Measurements from ENCODE around the gene STAC2.
"Not testable (repeated sequence)": the region's sequence is repeated elsewhere in the genome, so short reads cannot be mapped to it uniquely, and the experiment has no call there.

The STAC2 gene, protein sequence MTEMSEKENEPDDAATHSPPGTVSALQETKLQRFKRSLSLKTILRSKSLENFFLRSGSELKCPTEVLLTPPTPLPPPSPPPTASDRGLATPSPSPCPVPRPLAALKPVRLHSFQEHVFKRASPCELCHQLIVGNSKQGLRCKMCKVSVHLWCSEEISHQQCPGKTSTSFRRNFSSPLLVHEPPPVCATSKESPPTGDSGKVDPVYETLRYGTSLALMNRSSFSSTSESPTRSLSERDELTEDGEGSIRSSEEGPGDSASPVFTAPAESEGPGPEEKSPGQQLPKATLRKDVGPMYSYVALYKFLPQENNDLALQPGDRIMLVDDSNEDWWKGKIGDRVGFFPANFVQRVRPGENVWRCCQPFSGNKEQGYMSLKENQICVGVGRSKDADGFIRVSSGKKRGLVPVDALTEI

GRCh38 chr17:39225308-39225958 lies at the start of gene STAC2:
TSS of gene STAC2 (minus strand) at chr17:39225945. CDS start at chr17:39225502, 443 bp downstream.
- DNase-seq (ENCODE audit: low read depth in 2 of 2): no peak

- no peak for DNase-seq (ENCODE audit: low read depth in 2 of 2)
Measured at GRCh38 chr17:39271546-39271945, 45.8 kb upstream of the STAC2 start.

DNA sequence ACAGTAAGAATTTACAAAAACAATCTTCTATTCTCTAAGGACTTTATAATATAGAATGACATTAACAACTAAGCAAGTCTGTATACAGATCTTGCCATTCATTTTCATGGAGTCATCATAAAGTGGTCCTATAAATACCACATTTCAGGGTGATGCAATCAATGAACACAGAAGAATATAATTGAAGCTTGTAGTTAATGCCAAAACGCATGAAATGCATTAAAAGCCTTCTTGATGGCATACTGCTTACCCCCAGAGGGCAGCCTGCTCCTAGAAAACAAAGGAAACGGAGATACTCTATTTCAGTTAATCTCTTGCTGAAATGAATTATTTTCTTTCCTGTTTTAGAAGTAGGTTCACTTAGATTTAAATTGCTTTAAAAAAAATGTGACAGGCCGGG lies 45.2 kb upstream of the STAC2 start:
- DNase-seq (ENCODE audit: low read depth in 2 of 2): peak; percentile 85 to 86

GRCh38 chr17:39264119-39264518 lies 38.4 kb upstream of the STAC2 start:
- DNase-seq (ENCODE audit: low read depth in 2 of 2): no peak

GRCh38 chr17:39261286-39261685 lies 35.5 kb upstream of the STAC2 start:
- no peak for DNase-seq (ENCODE audit: low read depth in 2 of 2)

DNA sequence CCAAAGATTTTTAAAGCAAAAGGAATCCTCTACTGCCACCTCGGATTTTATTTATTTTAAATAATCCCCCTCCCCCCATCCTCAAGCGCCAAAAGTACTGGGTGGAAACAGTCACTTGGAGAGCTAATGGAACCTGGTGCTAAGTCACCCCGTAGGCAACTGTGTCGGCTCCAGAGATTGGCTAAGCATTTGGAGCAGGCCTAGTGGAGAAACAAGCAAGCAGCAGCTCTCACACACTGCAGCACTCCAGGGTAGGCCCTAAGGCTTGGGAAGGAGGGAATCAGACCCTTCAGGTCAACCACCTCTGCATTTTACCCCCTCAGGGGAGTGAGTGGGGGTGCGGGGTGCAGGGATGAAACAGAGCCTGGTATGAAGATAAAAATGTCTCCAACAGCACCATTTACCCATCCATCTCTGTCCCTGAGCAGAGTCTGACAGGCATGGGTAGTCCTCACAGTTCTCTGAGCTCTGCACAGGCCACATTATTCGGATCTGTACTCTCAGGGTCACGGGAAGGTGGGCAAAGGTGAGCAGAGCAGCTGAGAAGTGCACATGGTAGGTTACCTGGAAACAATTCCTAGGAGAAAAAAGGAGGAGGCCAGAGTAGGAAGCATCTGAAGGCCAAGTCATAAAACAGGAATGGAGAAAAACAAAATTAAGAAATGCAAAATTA lies 27.2 kb upstream of the STAC2 start:
- no peak for DNase-seq (ENCODE audit: low read depth in 2 of 2)

- no peak for DNase-seq (ENCODE audit: low read depth in 2 of 2)
Measured at GRCh38 chr17:39251997-39252396, 26.3 kb upstream of the STAC2 start.

DNA sequence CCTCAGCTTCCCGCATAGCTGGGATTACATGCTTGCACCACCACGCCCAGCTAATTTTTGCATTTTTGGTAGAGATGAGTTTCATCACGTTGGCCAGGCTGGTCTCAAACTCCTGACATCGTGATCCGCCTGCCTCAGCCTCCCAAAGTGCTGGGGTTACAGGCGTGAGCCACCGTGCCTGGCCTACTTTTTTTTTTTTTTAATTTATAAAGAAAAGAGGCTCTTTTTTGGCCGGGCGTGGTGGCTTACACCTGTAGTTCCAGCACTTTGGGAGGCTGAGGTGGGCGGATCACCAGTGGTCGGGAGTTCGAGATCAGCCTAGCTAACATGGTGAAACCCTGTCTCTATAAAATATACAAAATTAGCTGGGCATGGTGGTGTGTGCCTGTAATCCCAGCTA lies 24.3 kb upstream of the STAC2 start:
- not testable (repeated sequence) for DNase-seq (ENCODE audit: low read depth in 2 of 2)

GRCh38 chr17:39246274-39246673 lies 20.5 kb upstream of the STAC2 start:
- no peak for DNase-seq (ENCODE audit: low read depth in 2 of 2)

DNA sequence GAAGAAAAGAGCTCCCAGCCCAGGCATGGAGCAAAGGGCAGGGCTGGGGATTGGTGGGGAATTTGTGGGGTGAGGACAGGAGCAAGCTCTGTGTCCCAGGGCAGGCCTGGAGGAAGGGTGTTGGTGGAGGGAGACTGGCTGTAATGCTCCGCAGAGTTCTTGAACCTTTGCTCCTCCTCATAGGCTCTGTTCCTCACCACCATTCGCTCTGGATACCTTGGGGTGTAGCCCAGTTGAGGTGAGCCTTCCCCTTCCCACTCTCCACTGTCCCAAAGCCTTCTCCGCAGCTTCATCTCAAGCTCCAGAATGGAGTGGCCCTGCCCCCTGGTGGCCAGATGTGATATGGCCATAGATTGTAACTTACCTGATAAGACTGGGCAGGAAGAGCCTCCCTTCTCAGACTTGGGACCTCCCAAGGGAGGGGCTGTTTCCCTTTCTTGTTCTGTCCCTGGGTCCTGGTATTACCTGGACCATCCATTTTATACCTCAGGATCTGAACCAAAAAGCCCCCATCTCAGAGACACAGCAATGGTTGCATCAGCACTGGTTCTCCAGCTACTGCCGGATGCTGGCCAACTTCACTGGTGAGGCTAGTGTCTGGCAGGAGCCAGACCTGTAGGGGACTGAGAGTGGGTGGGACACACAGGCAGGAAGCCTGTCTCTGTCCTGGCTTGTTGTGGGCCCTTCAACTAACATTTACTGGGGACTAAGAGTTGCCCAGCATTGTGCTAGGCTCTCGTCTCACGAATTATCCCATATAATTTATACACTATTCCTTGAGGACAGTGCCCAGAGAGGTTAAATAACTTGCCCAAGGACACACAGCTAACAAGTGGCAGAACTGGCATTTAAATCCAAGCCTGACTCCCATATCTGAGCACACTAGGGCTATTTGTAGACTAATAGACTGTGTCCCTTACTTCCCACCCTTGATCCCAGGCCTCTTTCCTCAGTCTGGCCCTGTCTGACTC lies 19.1 kb upstream of the STAC2 start:
- DNase-seq (ENCODE audit: low read depth in 2 of 2): peak; percentile 47 to 51

DNA sequence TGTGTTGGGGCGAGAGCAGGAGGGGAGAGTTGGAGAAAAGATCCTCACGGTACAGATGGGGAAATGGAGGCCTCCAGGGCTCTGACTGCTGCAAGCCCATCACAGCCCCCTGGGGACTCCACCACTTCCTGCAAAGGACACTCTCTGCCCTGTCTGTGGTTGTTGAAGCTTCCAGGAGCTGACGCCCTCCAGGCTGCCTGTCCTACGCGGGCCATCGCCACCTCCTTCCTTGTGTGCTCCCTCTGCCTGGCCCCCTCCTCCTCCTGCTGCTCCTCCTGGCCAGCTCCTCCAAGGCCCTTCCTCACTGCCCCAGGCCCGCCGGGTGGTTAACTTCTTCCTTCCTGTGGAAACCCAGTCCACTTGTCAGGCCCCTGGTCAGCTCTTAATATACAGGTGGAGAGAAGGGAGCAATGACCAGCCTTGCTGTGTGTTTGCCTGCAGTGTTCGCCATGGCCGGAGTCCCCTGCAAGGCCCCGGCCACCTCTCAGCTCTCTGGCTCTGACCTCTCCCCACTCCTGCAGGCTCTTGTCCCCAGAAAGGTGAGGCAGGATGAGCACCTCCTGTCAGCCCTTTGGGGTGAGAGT lies 18.4 kb upstream of the STAC2 start:
- no peak for DNase-seq (ENCODE audit: low read depth in 2 of 2)

DNA sequence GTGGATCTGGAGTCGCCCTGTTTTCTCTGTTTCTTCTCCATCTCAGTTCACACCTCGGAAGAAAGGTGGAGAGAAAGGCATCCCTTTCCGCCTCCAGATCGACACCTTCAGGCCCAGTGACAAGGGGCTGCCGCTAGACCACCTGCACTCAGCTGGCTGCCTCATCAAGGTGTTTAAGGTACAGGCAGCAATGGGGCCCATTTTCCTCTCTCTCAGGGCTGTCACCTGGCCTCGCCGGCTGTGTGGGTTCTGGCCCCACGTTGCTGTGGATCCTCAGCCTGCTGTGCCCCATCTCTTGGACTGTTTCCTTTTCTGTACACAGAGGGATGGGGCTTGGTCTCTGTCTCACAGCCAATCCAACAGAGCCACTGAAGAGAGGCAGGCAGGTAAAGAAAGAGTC lies 17.4 kb upstream of the STAC2 start:
- DNase-seq (ENCODE audit: low read depth in 2 of 2): no peak

GRCh38 chr17:39240631-39241030 lies 14.9 kb upstream of the STAC2 start:
- DNase-seq (ENCODE audit: low read depth in 2 of 2): no peak

DNA sequence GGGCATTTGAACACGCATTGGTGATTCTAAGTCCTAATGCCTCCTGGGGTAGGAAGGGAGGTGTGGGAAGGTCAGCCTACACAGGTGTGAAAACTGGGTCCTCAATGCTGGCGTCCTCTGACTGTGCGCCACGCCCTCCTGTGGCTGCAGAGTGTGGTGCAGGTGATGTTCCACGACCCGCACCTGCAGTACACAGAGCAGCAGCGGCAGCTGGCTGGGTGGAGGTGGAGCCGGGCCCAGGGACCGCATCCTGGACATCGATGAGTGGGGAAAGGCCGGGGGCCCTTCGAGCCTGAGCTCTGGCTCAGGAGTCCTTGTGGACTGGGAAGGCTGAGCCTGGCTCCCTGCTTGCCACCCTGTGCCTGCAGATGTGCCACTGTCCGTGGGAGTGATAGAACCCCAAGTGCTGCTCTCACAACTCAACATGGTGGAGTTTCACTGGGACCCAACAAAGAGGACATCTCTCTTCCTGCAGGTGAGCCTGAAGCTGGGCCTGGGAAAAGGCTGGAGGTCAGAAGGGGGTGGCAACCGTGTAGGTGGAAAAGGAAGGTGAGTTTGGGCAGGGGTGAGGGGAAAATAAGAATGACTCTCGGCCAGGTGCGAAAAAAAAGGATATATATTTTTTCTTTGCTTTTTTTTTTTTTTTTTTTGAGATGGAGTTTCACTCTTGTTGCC lies 14.0 kb upstream of the STAC2 start:
- no peak for DNase-seq (ENCODE audit: low read depth in 2 of 2)

GRCh38 chr17:39238311-39238972 lies 12.7 kb upstream of the STAC2 start:
- no peak for DNase-seq (ENCODE audit: low read depth in 2 of 2)

- no peak for DNase-seq (ENCODE audit: low read depth in 2 of 2)
Measured at GRCh38 chr17:39237586-39237985, 11.8 kb upstream of the STAC2 start.

DNA sequence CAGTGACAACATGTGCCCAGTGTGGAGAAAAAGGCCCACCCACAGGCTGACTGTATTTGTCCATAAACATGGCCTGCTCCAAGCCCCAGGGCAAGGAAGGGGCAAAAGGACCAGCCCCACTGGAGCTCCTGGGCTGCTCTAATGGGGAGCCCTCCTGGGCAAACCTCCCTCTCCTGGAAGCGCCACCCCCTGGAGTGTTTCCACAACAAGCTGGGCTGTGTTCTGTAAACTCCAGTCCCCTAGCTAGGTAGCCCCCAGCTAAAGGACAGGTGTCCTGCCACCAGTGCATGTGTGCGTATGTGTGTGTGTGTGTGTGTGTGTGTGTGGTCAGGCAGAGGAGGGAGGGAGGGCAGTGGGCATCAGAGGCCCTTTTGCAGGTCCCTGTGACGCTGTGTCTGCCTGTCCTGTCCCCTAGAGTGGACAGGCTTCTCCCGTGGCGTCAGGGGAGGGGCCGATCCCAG lies 11.3 kb upstream of the STAC2 start:
- DNase-seq (ENCODE audit: low read depth in 2 of 2): no peak

DNA sequence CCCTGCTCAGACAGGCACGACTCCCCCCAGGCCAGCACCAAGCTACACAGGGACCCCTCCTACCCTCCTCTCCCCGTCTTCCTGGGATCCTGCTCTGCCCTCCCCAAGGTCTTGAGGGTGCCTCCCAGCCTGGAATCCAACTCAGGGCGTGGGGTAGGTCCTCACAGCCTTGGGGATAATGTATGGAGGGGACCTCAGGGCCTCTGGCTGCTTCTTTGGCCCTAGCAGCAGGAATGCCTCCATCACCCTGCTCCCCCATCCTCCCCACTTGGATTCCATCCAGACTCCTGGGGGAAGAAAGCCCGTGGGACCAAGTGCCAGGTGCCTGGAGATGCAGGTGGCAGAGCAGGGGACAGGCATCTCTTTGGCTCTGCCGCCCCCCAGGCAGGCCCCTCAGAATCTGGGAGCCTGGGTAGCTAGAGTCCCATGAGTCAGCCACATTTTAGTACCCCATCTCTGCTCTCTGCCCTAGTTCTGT lies 10.7 kb upstream of the STAC2 start:
- no peak for DNase-seq (ENCODE audit: low read depth in 2 of 2)

- no peak for DNase-seq (ENCODE audit: low read depth in 2 of 2)
Measured at GRCh38 chr17:39235555-39236449, 10.1 kb upstream of the STAC2 start.
